G401 (cell line): Measurements from ENCODE around the gene GNA14. TPM values are rescaled to one million over a fixed set of nuclear protein-coding genes. Genes with fewer than 3 reads are reported as not detected.

Experiments used
- DNase-seq: peaks from one replicate; pipeline ENCODE4 v3.0.0-alpha.2; 2015; ENCODE audit warnings: low spot score
- in situ Hi-C: cut with HindIII; loops from 2 replicates; pipeline ENCODE4 v1.10.0; 2016; ENCODE audit warnings: low sequenced_read_pairs, mixed read lengths
- total RNA-seq: library from RNA; depleted of rRNA; stranded (reverse); fragments of >200 nt; shearing (Covaris generic); gene quantifications from 2 replicates; pipeline ENCODE4 v1.2.3, GENCODE V29; 2014

GNA14 gene
- total RNA-seq, 1 experiment from 2014 or later: not detected

DNA sequence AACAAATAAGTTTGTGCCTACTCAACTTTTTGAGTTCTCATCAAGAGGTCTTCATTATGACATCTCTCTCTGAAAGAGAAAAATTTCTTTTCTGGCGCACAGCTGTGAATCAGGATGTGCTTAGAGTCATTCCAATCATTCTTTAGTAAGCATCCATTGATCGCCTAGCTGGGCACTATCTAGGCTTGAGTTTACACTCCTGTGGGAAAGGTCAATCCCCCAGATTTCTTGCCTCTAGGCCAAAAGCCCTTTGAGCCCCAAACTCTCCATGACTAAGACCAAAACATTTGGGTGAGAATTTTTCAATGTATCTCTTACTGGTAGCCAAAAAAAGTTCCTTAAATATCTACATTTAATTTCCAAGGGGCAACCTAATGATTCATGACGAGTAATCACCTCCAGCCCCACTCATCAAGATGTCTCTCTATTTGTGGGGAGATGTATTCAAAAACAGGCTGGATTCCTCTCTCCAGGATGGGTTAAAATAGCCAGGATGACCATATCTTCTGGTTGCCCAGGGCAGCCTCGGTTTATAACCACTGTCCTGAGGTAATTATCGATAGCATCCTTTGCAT, 101.7 kb downstream of the GNA14 start:
- in situ Hi-C loops: no loop called here
- DNase-seq: no peak

DNA sequence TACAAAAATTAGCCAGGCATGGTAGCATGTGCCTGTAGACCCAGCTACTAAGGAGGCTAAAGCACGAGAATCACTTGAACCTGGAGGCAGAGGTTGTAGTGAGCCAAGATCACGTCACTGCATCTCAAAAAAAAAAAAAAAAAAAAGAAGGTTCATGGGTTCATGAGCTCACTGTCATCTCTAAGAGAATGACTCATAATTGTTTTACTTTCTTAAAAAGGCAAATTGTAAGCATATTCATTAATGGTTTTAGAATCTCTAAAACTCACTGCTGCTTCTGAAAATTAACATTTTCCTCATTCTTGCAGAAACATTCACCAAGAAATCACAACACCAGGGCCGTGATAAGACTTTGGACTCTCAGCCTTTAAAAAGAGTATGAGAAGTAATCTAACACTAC, 103.6 kb downstream of the GNA14 start:
- DNase-seq: no peak
- in situ Hi-C loops: no loop called here

DNA sequence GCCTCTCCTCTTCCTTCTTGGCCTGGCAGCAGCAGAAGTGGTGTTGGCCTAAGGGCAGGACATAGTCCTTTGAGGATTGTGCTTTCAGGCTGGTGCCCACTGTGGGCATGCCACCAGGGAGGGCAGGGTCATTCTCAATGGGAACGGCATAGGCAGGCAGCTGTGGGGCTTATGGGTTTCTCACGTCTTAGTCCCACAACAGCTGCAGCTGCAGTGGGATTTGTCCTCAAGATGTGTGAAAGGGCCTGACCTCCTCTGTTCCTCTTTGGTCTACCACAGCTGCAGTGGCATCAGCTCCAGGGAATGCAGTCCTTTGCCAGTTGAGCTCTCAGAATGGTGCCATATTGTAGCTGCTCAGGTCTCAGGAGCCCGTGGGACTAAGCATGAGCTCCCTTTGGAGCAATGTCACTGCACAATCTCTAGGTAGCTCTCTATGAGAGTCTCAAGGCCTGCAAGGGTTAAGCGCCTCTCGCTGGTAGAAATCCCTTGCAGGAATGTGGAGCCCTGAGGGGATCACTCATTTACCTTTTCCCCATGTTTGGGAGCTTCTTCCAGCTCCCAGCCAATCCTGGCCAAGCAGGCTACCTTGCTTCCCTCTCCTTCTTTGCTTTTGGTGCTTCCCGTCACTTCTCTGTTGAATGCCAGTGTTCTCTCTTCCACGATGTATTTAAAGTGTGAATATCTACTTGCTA, 104.8 kb downstream of the GNA14 start:
- in situ Hi-C loops: no loop called here
- no peak for DNase-seq

DNA sequence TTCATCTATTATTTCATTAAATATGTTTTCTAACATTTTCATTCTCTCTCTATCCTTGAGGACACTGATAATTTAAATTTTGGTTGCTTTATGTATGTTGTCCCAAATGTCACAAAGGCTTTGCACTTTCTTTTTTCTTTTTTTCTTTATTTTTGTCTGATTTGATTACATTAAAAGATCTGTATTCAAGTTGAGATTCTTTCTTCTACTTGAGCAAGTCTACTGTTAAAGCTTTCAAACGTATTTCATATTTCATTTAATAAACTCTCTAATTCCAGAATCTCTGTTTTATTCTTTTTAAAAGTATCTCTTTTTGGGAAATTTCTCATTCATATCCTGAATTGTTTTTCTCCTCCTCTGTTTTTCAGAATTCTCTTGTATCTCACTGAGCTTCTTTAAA, 106.5 kb downstream of the GNA14 start:
- in situ Hi-C loops: no loop called here

DNA sequence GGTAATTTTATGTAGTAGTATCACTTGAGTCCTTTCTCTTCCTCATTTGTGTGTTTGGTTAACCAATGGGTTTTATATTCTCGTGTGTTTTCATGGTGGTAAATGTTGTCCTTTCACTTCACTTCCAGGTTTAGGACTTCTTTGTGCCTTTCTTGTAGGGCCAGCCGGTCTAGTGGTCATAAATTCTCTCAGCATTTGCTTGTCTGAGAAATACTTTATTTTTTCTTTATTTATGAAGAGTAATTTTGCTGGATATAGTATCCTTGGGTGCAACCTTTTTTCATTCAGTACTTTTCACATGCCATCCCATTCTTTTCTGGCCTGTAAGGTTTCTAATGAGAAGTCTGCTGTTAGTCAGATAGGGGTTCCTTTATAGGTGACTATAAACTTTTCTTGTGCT, 107.1 kb downstream of the GNA14 start:
- no peak for DNase-seq
- in situ Hi-C loops: no loop called here

More for the DNA sequence above, 106.5 kb downstream of the GNA14 start:
- no peak for DNase-seq

DNA sequence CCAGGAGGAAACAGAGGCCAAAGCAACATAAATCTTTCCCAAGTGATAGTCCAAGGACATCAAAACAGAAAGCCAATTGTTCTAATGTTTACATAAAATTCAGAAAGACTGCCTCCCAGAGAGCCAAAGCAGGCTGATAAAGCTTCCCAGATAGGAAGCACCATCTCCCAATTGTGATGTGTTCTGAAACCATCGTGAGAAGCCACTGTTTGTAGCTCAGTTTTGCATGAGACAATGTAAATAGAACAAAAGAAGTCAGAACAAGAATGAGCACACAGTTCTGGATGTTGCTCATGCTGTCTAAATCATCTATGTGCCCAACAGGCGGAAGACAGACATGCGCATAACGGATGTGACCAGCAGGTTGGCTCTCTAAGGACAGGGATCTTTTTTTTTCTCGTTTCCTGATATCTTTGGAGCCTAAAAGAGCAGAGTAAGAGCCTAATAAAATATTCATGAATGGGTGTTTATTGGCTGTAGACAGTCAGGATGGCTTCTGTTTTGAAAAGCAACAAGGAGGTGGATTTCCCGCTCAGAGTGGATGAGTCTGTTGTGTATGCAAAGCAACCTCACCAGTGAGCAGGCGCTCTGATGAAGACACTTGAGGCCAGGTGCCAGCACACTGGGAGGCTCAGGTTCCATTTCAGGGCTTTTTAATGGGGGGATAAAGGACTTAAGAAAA, 113.6 kb downstream of the GNA14 start:
- peak; percentile 1 for DNase-seq
- in situ Hi-C loops: no loop called here

DNA sequence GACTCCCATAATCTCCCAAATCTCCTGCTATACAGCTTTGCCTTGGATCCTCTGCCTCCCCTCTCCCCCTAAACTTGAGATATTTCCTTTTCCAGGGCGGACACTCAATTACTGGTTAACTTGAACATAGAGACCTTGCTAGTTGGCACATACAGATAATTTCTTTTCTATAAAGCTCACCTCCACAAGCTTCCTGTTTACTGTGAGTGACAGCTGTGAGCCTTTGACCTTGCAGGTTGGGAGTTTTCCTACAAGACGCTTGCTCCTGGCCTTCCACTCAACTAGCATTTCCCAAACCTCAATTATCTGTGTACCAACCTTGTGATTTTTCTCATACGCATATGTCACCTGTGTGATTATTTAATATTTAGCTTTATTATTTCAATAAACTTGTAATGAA, 114.5 kb downstream of the GNA14 start:
- in situ Hi-C loops: no loop called here
- DNase-seq: no peak

DNA sequence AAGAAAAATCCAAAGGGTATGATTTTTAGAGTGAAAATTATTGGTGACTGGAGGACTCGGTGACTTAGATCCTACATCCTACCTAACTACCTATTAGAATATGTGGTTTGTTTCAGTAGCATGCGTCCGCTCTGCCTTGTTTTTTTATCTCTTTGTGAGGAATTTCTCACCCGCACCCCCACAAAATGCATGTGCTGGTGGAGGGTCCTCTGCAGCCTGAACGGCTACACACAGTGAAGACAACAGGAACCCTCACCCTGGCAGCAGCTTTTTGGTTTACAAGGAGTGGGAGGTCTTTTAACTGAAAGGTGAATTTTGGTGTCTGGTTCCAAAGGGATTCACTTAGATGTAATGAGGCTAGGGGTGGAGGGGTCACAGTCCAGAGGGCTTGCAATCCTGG, 115.5 kb downstream of the GNA14 start:
- in situ Hi-C loops: no loop called here
- no peak for DNase-seq

DNA sequence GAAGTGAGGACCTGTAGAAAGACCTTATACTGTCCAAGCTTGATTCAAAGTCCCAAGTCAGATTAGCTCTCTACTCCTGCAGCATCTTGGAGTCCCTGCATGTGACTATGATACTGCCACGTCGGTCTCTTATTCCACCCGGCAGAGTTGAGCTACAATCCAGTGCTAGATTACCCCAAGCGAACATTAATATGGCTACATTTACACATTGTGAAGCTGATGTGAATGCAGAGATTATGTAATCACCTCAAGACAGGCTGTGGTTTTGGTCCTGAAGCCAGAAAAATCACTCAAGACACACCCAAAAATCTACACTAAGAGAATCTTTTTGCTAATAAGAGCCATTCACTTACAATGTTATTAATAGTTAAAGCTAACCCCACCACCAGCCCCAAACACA, 116.7 kb downstream of the GNA14 start:
- in situ Hi-C loops: no loop called here
- no peak for DNase-seq

DNA sequence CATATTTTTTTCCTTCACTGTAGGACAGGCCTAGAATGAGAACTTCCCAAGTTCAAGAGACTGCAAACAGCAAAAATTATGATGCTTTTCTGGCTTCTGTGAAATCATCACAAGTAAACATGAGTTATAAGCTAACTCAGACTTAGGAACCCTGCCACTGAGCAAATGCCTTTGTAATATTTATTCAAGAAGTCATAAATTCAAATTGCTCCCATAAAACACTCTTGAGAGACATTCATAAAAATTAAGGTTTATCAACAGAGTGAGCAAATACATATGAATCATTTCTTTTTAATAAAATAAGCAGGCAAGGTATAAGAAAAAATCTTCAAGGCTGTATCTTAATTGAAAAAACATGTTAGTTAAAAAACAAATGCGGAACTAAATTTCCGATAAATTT, 124.2 kb downstream of the GNA14 start:
- DNase-seq: no peak
- in situ Hi-C loops: no loop called here

DNA sequence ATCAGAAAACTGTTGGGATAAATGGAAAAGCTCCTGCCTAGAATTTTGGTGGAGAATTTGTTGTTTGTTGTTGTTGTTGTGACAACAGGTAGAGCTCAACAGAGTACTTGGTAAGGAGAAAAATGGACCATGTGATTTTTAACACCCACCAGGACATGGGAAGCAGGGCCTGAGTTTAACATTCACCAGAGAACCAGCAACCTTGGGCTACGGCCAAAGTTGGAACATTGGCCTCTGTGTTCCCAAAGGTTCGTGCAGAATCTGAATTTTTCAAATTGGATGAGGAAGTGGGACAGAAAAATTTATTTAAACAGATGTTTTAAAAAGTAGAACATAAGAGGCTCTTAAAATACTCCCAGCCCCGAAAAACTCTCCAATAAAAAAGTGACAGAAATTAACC, 127.0 kb downstream of the GNA14 start:
- peak; percentile 14 for DNase-seq
- in situ Hi-C loops: no loop called here

DNA sequence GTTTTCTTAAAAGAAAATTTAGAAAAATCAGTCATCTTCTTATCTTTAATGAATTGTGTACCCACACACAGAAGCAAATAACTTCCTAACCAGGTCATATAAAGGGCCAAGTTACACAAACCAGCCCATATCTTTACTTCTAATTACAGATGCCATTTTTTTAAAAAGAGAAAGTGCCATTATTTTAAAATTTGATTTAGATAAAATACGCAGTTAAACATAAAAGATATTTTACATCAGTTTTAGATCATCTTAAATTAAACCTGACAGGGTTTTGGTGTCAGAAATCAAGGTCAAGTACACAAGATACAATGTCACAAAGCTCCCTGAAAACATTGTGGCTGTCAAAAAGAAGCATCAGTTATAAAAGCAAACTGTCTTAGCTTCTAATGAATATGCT, 129.4 kb downstream of the GNA14 start:
- in situ Hi-C loops: no loop called here

DNA sequence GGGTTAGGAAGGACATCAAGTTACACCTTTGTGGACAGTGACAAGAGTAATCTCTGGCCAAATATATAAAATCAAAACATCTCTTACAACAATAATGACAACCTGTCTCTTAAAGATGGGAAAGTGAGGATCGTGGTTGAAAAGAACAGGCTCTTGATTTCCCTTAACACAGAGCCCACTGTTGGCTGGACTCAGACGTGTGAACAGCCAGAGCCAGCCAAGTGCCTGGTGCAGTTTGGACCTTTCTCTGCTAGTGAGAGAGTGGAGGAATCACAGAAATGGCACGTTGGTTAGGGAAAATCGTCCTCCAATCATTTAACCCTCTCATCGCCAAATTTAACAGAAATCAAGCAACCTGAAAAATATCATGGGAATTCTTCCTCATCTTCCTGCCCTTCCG, 131.3 kb downstream of the GNA14 start:
- in situ Hi-C loops: no loop called here
- no peak for DNase-seq

More for the DNA sequence above, 129.4 kb downstream of the GNA14 start:
- no peak for DNase-seq

DNA sequence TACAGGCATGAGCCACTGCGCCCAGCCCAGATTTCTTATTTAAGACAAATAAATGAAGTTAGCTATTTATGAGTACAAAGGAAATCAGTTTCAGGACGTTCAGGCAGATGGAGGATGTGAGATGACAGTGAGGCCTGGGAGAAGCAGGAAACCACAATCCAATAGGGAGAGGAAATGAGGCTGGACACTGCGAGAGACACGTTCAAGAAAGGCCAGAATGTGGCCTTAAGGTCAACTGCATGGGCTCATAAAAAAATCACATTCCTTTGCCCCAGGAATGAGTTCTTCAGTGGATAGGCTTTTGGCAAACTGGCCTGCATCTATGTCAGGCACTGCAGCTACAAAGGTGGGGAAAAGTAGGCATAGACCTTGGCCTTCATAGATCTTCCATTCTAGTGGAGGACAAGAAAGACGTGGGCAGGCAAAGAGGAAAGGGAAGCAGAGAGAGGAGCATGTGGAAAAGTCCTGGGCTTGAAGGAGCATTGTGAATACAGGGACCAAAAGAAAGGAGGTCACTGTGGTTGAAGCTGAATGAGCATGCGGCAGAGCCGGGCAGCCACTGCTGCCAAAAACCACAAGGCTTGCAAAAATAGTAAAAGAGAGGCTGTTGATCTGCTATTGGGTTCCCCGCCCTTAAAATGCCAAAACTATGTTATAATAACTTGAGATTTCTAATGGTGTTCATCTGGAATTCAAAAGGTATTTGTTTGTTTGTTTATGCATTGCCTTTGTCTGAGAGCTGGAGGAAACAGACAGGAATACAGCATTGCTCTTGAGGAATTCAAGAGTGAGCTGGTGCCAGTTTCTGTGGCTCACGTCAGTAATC, 133.0 kb downstream of the GNA14 start:
- in situ Hi-C loops: no loop called here
- DNase-seq: peak; percentile 10

DNA sequence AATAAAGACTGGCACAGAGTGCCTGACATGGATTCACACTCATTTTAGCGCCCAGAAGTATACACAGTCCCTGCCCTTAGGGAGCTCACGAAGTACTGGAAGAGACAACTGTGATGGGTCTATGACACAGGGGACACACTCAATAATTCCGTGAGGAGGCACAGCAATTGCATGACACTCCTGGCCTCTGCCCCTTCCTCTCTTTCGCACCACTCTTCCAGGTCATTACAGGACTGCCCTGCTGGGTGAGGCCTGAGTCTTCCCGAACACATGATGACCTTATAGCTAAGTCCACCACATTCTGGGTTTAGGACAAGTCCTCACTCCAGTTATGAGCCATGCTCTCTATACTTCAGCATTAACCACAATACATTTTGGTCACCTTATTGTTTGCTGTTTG, 134.7 kb downstream of the GNA14 start:
- no peak for DNase-seq
- in situ Hi-C loops: no loop called here

DNA sequence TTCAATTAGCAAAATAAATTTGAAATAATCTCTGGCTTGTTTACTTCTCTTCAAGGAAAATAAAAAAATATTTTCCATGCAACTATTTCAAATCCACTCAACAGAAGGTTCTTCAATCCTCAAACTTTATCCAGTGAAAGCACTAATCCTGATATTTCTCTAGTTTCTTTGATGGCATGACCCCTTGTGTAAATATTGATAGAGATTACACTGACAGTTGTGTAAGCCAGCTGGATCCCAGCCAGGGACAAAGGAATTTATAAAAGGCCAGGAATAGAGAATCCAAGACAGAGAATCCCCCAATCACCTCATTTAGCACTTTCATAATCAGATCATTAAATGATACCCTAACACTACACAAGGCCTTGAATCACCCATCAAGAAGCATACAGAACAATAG, 135.2 kb downstream of the GNA14 start:
- no peak for DNase-seq
- in situ Hi-C loops: no loop called here

DNA sequence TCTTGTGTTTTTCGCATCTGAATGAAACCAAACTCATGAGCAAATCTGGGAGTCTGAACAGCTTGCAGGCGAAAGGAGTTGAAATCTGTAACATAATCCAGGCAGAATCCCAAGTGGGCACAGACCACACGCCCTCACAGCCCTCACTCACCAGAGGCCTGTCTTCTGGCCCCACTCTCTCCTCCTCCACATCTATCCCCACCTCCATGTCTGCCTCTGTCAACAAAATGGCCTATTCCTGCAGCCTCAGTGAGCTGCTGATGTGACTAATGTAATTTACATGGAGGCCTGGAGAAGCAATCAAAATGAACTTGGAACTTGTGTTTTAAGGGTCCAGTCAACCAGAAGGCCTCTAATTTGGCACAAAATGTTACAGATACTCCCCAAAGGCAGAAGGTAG, 136.6 kb downstream of the GNA14 start:
- in situ Hi-C loops: no loop called here
- DNase-seq: no peak

DNA sequence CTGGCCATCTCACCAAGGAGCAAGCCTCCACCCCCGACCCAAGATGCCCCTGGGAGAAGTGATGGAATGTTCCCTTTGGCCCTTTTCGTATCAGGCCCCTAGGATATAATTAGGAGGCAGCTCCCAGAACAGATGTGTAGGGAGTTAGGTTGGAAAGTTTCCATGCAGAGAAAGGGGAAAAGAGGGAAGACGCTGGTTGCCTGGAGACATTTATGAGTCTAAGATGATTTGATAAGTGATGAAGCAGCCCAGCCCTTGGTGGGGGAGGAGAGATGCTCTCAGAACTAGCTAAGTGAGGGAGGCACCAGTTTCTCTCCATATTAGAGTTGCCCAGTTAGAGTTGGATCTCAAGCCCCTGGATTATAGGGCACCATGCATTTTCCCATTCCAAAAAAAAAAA, 137.5 kb downstream of the GNA14 start:
- no peak for DNase-seq
- in situ Hi-C loops: no loop called here

DNA sequence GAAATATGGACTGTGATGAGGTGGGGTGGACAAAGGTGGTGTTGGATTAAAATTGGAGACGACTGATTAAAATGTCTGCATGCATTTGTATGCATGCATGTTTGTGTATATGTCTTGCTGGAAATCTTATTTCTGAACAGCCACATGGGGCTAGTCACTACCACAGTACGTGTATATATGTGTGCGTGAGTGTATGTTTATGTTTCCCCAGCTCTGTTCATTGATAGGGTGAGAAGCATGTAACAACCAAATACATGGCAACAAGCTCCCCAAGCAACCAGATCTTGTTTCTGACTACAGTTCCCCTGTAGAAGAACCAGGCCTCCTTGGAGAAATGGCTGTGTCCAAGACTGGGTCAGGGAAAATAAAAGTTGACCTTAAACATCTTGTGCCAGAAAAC, 139.7 kb downstream of the GNA14 start:
- in situ Hi-C loops: no loop called here
- DNase-seq: no peak
